ENCODE results near the gene TUBB. TPM values are rescaled to one million over a fixed set of nuclear protein-coding genes. Genes with fewer than 3 reads are reported as not detected.
"Not testable (repeated sequence)": the region's sequence is repeated elsewhere in the genome, so short reads cannot be mapped to it uniquely, and the experiment has no call there.

Gene TUBB
- total RNA-seq, 1 experiment from 2014 or later: 886 TPM

DNA sequence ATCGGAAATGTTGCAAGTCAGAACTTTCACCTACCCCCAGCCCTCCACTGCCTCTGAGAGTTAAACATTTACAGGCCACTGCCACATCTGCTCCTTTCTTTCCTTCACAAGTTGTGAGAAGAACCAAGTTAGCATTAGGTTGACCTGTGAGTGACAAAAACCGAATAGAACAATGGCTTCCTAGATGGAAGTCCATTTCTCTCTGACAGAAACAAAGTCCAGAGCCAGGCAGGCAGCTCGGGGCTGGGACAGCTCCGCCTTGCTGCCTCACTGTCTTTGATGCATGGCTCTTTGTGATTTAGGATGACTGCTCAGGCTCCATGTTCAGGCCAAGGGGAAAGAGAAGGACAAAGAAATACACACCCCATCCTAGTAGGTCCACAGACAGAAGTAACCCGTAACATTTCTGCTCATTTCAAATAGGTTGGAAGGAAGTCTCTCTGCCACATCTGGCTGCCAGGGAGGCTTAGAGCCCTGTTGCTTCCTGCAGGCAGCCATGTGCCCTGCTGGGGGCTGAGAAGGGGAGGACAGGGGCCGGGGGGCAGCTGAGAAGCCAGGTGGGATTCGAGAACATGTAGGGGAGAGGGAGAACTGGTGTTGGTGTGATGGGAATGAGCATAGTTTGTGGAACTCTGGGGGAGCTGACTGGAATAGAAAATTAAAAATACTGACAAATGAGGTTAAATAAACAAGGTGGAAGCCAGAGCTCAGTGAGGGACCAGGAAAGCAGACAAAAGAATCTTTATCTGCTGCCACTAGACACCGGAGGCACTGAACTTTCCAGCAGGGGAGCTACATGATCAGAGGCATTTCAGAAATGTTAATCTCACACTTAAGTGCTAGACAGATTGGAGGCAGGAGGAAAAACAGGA is 43.7 kb downstream of the TUBB start:
- Histone ChIP-seq H3K36me3 (ENCODE audit: control insufficient read depth in 1 of 2, insufficient read depth in 2 of 2, low read length in 2 of 2) (no peaks in the 10 kb centered on the region), H4K20me1 (ENCODE audit: insufficient read depth) (no peaks in the 10 kb centered on the region), H3K4me1 (ENCODE audit: control insufficient read depth in 1 of 2, insufficient read depth in 2 of 2, low read length in 2 of 2) (peaks cover 72 to 85% of the 10 kb centered on the region in 2 experiments), H2AFZ (ENCODE audit: low read depth, low read length, poor library complexity, severe bottlenecking) (peak overlapping the region; percentile 63), H3K9ac (ENCODE audit: low read length) (peak overlapping the region; percentile 57), H3K9me2 (ENCODE audit: insufficient read depth) (no peaks in the 10 kb centered on the region), H3K4me2 (ENCODE audit: low read length) (peak overlapping the region; percentile 45), H3K27me3 (ENCODE audit: insufficient read depth, low read length) (no peaks in the 10 kb centered on the region), H3K9me3 (ENCODE audit: control insufficient read depth in 1 of 2, insufficient read depth in 1 of 2, low read depth in 1 of 2, low read length in 2 of 2) (no peaks in the 10 kb centered on the region), H3K79me2 (ENCODE audit: insufficient read depth, low read length) (no peaks in the 10 kb centered on the region), H3K4me3 (replicated peaks in 1 of 2; ENCODE audit: low read depth in 1 of 2, low read length in 2 of 2) (no peak overlapping the region), H3K27ac (ENCODE audit: low read depth, low read length) (peak overlapping the region; percentile 78)
- ChIA-PET CTCF (interaction anchor here (1.8 kb wide), 1 partner anchor 12 kb away, joined by 7 read pairs; no protein-coding TSS in a partner anchor), RAD21 (ENCODE audit: low non-redundant PET in 1 of 2, low total read pairs in 2 of 2, uncharacterized antibody in 2 of 2, unreplicated experiment in 2 of 2) (interaction anchor here (0.9 to 1.1 kb wide), 2 partner anchors 11 to 48 kb away, joined by 3 to 4 read pairs; no protein-coding TSS in a partner anchor), POLR2A (interaction anchor here (0.7 to 12.4 kb wide), 11 partner anchors 9 to 51 kb away, joined by 3 to 195 read pairs (median 4); partner anchors contain the start of genes FLOT1 and IER3)
- TF ChIP-seq, protein P1, sequence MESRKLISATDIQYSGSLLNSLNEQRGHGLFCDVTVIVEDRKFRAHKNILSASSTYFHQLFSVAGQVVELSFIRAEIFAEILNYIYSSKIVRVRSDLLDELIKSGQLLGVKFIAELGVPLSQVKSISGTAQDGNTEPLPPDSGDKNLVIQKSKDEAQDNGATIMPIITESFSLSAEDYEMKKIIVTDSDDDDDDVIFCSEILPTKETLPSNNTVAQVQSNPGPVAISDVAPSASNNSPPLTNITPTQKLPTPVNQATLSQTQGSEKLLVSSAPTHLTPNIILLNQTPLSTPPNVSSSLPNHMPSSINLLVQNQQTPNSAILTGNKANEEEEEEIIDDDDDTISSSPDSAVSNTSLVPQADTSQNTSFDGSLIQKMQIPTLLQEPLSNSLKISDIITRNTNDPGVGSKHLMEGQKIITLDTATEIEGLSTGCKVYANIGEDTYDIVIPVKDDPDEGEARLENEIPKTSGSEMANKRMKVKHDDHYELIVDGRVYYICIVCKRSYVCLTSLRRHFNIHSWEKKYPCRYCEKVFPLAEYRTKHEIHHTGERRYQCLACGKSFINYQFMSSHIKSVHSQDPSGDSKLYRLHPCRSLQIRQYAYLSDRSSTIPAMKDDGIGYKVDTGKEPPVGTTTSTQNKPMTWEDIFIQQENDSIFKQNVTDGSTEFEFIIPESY (IDR thresholded peaks at IDR 0.05; ENCODE audit: extremely low read depth, insufficient replicate concordance, low read length): no peak
- peak; percentile 5; the same call in 1 of the 2 replicates for TF ChIP-seq POLR2AphosphoS5 (IDR thresholded peaks at IDR 0.05; ENCODE audit: low read depth, low read length)
- TF ChIP-seq TCF7L2 (IDR thresholded peaks at IDR 0.05; ENCODE audit: borderline replicate concordance, extremely low read depth, insufficient read depth, insufficient read length): peak; percentile 79
- no peak for TF ChIP-seq SP1 (IDR thresholded peaks at IDR 0.05; ENCODE audit: low read depth)
- DNase-seq (ENCODE audit: low read depth, low spot score) (no peak), ATAC-seq (peak; percentile 52)
- intact Hi-C loops (cut with micrococcal nuclease): no loop called here
- BruUV-seq (replicated peaks): no TSS peak

DNA sequence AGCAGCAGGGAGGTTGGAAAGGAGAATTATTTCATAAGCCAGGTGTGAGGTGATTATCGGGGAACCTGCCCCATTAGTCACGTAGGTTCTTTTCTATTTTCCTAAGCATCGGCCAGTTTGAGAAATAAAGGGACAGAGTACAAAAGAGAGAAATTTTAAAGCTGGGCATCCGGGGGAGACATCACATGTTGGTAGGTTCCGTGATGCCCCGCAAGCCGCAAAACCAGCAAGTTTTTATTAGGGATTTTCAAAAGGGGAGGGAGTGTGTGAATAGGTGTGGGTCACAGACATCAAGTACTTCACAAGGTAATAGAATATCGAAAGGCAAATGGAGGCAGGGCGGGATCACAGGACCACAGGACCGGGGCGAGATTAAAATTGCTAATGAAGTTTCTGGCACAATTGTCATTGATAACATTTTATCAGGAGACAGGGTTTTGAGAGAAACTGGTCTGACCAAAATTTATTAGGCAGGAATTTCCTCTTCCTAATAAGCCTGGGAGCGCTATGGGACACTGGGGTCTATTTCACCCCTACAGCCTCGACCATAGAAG is 44.4 kb downstream of the TUBB start:
- Histone ChIP-seq H3K9ac (ENCODE audit: low read length) (peak overlapping the region; percentile 57), H3K27ac (ENCODE audit: low read depth, low read length) (peak overlapping the region; percentile 78), H3K4me1 (ENCODE audit: control insufficient read depth in 1 of 2, insufficient read depth in 2 of 2, low read length in 2 of 2) (peaks cover 67 to 85% of the 10 kb centered on the region in 2 experiments), H3K4me2 (ENCODE audit: low read length) (peak overlapping the region; percentile 45)
- H3K4me3 ChIP-seq (replicated peaks in 1 of 2; ENCODE audit: low read depth in 1 of 2, low read length in 2 of 2); H3K36me3 ChIP-seq (ENCODE audit: control insufficient read depth in 1 of 2, insufficient read depth in 2 of 2, low read length in 2 of 2); H2AFZ ChIP-seq (ENCODE audit: low read depth, low read length, poor library complexity, severe bottlenecking); H3K79me2 ChIP-seq (ENCODE audit: insufficient read depth, low read length); H3K9me3 ChIP-seq (ENCODE audit: control insufficient read depth in 1 of 2, insufficient read depth in 1 of 2, low read depth in 1 of 2, low read length in 2 of 2); H3K27me3 ChIP-seq (ENCODE audit: insufficient read depth, low read length); intact Hi-C loops (cut with micrococcal nuclease); ATAC-seq; H4K20me1 ChIP-seq (ENCODE audit: insufficient read depth); DNase-seq (ENCODE audit: low read depth, low spot score); H3K9me2 ChIP-seq (ENCODE audit: insufficient read depth): not testable (repeated sequence)
- ChIA-PET CTCF (interaction anchor here (1.8 kb wide), 1 partner anchor 12 kb away, joined by 7 read pairs; no protein-coding TSS in a partner anchor), POLR2A (interaction anchor here (0.7 to 12.4 kb wide), 10 partner anchors 9 to 51 kb away, joined by 3 to 195 read pairs (median 6); partner anchors contain the start of genes FLOT1 and IER3), RAD21 (ENCODE audit: low non-redundant PET in 1 of 2, low total read pairs in 2 of 2, uncharacterized antibody in 2 of 2, unreplicated experiment in 2 of 2) (interaction anchor here (0.9 to 1.1 kb wide), 2 partner anchors 12 to 47 kb away, joined by 3 to 4 read pairs; no protein-coding TSS in a partner anchor)
- TSS peak; percentile 54 for BruUV-seq (replicated peaks)

DNA sequence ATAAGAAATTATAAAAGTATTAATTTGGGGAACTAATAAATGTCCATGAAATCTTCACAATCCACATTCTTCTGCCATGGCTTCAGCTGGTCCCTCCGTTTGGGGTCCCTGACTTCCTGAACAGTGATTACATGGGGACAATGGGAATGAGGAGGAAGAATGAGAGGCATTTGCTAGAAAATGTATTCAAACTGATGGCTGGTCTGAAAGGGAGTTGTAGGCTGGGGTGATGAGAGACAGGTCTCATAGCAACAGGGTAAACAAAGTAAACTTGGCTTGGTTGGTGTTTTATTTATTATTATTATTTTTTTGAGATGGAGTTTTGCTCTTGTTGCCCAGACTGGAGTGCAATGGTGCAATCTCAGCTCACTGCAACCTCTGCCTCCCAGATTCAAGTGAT is 45.3 kb downstream of the TUBB start:
- CTCF ChIA-PET; H3K4me2 ChIP-seq (ENCODE audit: low read length); H3K36me3 ChIP-seq (ENCODE audit: control insufficient read depth in 1 of 2, insufficient read depth in 2 of 2, low read length in 2 of 2); ATAC-seq; H3K9ac ChIP-seq (ENCODE audit: low read length); intact Hi-C loops (cut with micrococcal nuclease); H3K79me2 ChIP-seq (ENCODE audit: insufficient read depth, low read length); H2AFZ ChIP-seq (ENCODE audit: low read depth, low read length, poor library complexity, severe bottlenecking); H3K9me3 ChIP-seq (ENCODE audit: control insufficient read depth in 1 of 2, insufficient read depth in 1 of 2, low read depth in 1 of 2, low read length in 2 of 2); H3K27ac ChIP-seq (ENCODE audit: low read depth, low read length); H3K9me2 ChIP-seq (ENCODE audit: insufficient read depth); H3K4me3 ChIP-seq (replicated peaks in 1 of 2; ENCODE audit: low read depth in 1 of 2, low read length in 2 of 2); H3K27me3 ChIP-seq (ENCODE audit: insufficient read depth, low read length); H4K20me1 ChIP-seq (ENCODE audit: insufficient read depth); BruUV-seq (replicated peaks); DNase-seq (ENCODE audit: low read depth, low spot score): not testable (repeated sequence)
- RAD21 ChIA-PET (ENCODE audit: low non-redundant PET in 1 of 2, low total read pairs in 2 of 2, uncharacterized antibody in 2 of 2, unreplicated experiment in 2 of 2): interaction anchor here in 1 of 2 experiments (0.6 kb wide), 1 partner anchor 16 kb away, joined by 3 read pairs; no protein-coding TSS in a partner anchor
- POLR2A ChIA-PET: interaction anchor here (5.3 to 12.4 kb wide), 5 partner anchors 10 to 38 kb away, joined by 37 to 195 read pairs (median 137); partner anchors contain the start of genes FLOT1 and IER3
- peaks cover 73 to 85% of the 10 kb centered on the region in 2 experiments for H3K4me1 ChIP-seq (ENCODE audit: control insufficient read depth in 1 of 2, insufficient read depth in 2 of 2, low read length in 2 of 2)

Measured in HCT116 (cell line).